Ammon's horn (tissue), 1 donor: ENCODE measurements around the gene POLN.

ENCODE experiments used
- DNase-seq: peaks from one replicate; pipeline ENCODE4 v3.0.0-alpha.2; 2016; ENCODE audit warnings: low spot score

POLN gene

GRCh38 chr4:2083116-2083825 is 158.7 kb downstream of the POLN start:
- no peak for DNase-seq

- no peak for DNase-seq
Observed at GRCh38 chr4:2082627-2083026, 159.3 kb downstream of the POLN start.

DNA sequence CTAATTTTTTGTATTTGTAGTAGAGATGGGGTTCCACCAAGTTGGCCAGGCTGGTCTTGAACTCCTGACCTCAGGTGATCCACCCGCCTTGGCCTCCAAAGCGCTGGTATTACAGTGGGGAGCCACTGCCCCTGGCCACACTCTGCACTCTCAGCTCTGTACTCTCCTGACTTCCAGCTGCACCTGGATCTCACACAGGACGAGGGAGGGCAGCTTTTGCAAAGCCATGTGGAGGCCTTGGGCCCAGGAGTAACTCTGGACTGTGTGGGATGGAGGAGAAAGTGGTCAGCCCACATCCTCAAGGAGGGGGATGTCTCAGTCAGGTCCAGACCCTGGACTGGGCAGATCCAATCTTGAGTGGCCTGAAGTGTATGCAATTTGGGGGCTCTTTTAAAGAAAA is 159.8 kb downstream of the POLN start:
- no peak for DNase-seq

DNA sequence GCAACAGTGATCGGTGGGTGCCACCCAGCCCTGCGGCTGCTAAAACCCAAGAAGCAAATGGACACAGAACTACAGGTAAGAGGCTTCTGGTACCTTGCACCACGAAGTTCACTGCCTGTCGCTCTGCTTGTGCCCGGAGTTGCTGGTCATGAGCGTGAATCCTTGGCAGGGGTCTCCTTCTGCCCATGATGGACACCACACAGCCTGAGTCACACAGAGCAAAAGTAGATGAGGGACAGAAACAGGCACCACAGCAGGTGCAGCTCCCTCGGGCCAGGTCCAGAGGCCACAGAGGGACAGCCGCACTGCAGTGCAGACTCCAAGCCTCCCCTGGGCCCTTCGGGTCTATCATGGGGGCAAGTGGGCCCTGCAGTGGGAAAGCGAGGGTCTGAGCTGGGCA is 160.4 kb downstream of the POLN start:
- no peak for DNase-seq

GRCh38 chr4:2080429-2081300 is 161.3 kb downstream of the POLN start:
- no peak for DNase-seq

DNA sequence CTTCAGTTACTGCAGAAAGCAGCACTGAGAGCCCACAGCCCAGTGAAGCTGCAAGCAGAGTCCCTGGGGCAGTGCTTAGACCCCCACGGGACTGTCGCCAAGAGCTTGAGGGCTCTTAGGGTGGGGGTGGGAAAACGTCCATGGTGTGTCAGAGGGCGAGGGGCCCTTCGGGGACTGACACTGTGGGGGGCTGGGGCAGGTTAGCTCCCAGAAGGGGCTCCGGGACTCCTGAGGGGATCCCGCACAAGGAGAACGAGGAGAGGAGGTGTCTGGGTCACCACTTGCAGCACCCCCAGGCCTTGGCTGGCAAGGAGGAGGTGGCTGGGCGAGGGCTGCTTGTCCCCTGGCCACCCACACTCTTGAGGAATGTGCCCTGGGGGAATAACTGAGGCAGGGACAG is 162.0 kb downstream of the POLN start:
- no peak for DNase-seq

GRCh38 chr4:2079006-2079405 is 162.9 kb downstream of the POLN start:
- no peak for DNase-seq

DNA sequence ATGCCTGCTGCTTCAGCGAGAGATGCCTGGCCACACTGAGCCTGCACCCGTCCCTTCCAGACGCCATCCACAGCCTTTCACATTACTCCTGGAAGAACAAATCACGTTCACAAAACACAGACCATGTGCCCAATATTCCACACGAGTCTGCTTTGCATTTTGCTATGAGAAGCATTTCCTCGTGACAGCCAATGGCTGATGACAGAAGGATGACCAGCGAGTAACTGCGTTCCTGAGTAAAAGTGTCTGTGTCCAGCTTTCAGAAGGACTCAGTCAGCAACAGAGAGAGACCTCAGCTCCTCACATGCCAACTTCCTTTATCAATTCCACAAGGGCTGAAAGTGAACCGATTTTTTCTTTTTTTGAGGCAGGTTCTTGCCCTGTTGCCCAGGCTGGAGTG is 163.3 kb downstream of the POLN start:
- no peak for DNase-seq

DNA sequence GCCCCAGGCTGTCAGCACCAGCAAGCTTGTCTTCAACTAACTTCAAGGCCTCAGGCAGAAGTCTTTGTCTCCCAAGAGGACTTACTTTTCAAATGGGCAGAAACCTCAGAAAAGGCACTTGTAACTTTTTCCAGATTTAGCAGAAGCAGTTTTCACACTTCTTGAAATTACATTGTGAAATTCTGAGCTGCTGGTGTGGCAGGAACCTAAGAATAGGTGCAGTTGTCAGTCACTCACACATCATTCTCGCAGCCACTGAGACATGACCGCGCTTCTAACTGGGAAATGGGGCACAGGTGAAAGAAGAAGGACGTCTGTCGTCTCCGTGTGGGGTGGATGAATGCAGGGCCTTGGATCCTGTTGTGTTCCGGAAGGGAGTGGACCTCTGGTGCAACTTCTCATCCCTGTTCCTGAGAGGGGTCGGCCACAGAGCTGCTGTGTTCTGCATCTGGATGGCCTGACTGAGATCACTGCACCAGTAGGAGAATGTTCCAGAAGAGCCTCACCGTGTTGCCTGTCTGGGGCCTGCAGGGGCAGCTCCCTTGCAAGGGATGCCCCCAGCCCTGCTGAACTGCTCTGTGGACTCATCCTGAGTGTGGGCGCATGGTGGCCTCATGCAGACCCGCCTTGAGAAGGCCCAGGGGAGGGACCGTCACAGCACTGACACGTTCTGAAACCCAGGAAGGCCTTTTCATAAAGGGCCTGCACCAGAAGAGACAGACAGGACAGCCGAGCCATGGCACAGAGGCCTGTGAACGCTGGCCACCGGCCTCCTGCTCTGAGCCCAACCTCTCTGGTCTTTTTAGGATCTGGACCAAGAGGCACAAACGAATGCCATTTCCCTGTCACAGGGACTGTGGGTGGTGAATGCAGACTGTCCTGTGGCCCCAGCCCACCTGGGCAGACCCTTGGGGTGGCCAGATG is 164.1 kb downstream of the POLN start:
- DNase-seq = no peak

DNA sequence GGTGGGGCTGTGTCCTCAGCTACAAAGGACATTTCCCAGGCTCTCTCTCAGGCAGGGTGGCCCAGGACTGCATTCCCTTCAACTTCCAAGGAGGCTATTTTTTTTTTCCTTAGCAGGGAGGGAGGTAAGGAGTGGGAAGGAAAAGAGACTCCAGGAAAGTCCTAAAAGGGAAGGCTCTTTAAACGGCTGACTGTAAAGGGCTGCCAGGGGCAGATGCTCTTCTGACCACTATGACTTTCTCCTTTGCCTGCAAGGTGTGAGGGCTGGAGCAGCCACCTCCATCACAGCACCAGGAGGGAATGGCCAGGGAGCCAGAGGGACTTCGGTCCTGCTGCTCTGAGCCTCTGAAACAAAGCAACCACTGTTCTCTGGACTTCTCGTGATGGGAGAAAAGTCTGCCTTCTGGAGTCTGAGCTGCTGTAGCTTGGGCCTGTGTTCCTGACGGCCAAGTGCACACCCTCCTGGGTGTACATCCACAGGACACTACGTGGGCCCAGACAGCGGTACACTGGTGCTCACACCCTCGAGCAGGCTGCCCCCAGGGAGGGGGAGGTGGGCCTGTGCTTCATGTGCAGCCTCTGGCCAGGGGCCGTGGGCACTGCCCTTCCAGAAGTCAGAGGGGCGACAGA is 164.9 kb downstream of the POLN start:
- no peak for DNase-seq

DNA sequence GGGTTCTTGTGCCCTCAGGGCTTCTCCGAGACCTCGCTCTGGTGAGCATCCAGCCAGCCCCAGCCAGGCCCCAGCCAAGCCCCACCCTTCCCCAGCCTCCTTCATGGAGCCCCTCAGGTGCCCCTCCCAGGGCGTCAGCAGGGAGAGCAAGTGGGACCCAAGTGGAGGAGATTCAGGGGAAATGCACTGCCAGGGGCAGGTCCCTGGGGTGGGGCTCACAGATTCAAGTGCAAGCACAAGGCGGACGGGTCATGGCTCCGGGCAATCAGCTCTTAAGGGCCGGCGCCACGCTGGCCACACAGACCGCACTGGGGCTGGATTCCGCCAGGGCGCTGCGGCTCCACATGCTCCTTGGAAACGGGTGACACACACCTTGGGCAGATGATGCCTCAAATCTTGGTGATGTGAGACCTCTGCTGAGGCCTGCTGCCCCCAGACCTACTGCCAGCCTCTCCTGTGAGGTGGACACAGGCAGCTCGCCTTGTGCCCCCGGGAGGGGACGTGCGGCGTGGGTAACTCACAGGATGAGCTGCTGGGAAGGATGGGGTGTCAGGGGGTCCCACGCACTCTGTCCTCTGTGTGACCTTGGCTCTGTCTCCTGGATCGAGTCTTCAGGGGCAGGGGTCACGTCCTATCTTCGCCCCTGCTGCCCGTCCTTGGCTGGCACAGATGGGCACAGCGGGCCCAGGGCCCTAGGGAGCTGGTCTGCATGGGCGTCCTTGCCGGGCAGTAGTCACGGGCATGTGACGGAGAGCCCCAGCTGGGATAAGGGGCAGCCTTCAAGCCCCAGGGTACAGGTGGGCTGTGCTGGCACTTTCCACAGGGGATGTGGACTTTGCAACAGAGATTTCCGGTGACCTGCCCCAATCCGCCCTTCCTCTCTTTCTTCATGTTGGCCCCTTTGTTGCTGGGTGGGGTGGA is 165.7 kb downstream of the POLN start:
- DNase-seq = no peak

GRCh38 chr4:2075171-2075986 is 166.5 kb downstream of the POLN start:
- DNase-seq = no peak

GRCh38 chr4:2074588-2074987 is 167.3 kb downstream of the POLN start:
- no peak for DNase-seq

DNA sequence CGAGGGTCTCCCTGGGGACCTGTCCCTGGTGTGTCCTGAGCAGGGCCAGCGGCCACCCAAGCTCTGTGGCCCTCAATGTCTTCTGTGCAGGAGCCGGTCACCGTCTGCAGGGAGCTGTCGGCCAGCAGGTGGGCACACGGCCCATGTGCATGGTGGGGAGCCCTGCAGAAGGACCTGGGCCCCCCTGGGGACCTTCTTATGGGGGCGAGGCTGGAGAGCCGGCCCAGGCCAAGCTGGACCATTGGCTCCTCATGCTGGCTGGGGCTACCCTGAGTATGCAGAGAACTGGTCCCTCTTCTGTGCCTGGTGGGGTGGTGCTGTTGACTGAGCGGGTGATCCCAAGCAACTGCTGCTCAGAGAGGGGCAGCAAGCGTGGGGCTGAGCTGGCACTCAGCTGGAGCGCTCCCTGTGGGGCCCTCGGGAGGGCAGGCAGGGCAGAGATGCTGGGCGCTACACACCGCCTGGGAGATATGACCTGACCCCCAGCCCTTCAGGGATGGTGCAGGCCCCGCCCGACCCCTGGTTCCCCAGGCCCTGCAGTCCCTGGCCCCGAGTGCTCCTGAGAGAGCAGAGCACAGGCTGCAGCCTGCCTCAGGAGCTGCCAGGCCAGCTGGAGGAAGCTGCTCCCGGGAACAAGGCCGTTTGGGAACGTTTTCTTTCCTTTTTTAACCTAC is 168.0 kb downstream of the POLN start:
- DNase-seq = no peak

DNA sequence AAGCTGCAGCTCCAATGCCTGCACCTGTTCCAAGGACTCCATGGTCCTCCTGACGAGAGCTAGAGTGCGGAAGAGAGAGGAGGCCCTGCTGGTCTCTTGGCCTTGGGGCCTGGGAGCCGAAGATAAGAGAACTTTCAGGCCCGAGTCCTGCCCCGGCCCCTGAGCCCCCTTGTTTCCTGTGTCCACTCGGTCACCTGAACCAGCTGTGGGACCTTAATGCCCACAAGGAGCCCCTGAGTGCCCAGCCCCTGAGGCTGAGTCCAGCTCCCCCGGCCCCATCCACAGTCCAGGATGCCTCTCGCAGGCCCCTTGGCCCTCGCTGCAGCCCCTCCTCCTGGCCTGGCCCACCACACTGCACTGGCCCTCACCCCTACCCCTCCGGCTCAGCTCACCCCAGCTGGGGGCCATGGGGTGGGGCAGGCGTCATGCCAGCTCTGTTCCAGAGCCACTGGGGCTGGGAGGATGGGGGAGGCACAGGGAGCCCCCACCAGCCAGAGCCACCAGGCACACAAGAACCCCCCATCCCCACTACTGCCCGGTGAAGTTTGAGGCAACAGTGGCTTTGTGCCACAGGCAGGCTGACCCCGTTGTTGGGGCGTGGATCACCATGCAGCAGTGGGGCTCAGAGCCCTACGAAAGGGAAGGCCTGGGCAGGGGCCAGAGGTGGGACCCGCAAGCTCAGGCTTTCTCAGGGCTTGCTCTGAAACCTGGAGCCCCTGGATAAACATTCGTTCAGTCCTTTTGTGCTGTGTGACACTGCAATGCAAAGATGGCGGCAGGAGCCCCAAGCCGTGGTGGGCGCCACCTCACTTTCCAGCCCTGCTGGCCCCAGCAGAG is 168.7 kb downstream of the POLN start:
- DNase-seq = no peak

GRCh38 chr4:2071912-2072867 is 169.7 kb downstream of the POLN start:
- peak; percentile 60 for DNase-seq

GRCh38 chr4:2071252-2071911 is 170.5 kb downstream of the POLN start:
- DNase-seq = no peak
